ENCODE measurements around the gene BRF1. TPM values are rescaled to one million over a fixed set of nuclear protein-coding genes. Genes with fewer than 3 reads are reported as not detected.
A peak's percentile ranks its signal among the peaks of the same experiment; 100 is the strongest.

BRF1 gene
- total RNA-seq, 1 experiment from 2014 or later: 41.8 TPM

- H3K4me1 ChIP-seq (ENCODE audit: insufficient read depth, low read length, poor library complexity, severe bottlenecking): peaks cover 4% of the 10 kb centered on the region
- H3K4me3 ChIP-seq (ENCODE audit: low read depth, low read length, poor library complexity, severe bottlenecking): no peak overlapping the region
- H3K9me3 ChIP-seq (ENCODE audit: low read depth, low read length, poor library complexity, severe bottlenecking): no peaks in the 10 kb centered on the region
- POLR2A ChIA-PET (ENCODE audit: low non-redundant PET): no interaction called here
- no peak for TF ChIP-seq EZH2 (IDR thresholded peaks at IDR 0.05; ENCODE audit: borderline replicate concordance, low read depth, low read length, poor library complexity, severe bottlenecking)
- TF ChIP-seq CTCF (conservative IDR thresholded peaks at IDR 0.05; ENCODE audit: low read depth, low read length): no peak; the same call in 1 of the 2 replicates
- H3K27ac ChIP-seq (ENCODE audit: low read depth, low read length, poor library complexity, severe bottlenecking): no peak overlapping the region
- no peaks in the 10 kb centered on the region for H3K27me3 ChIP-seq (replicated peaks; ENCODE audit: insufficient read depth, low read depth, low read length, poor library complexity)
- H3K36me3 ChIP-seq (ENCODE audit: insufficient read depth, low read length, poor library complexity, severe bottlenecking): no peaks in the 10 kb centered on the region
- CTCF ChIA-PET: no interaction called here
- DNase-seq (ENCODE audit: low spot score): peak; percentile 41
- intact Hi-C loops (cut with micrococcal nuclease; ENCODE audit: unreplicated experiment): no loop called here
- no TSS peak for BruUV-seq (replicated peaks)
Observed at GRCh38 chr14:105207460-105207901, 93.3 kb downstream of the BRF1 start.

- DNase-seq (ENCODE audit: low spot score): no peak
- BruUV-seq (replicated peaks): no TSS peak
- intact Hi-C loops (cut with micrococcal nuclease; ENCODE audit: unreplicated experiment): no loop called here
- H3K4me1 ChIP-seq (ENCODE audit: insufficient read depth, low read length, poor library complexity, severe bottlenecking): peaks cover 4% of the 10 kb centered on the region
- no peaks in the 10 kb centered on the region for H3K27me3 ChIP-seq (replicated peaks; ENCODE audit: insufficient read depth, low read depth, low read length, poor library complexity)
- H3K4me3 ChIP-seq (ENCODE audit: low read depth, low read length, poor library complexity, severe bottlenecking): no peak overlapping the region
- CTCF ChIA-PET: no interaction called here
- no peak overlapping the region for H3K27ac ChIP-seq (ENCODE audit: low read depth, low read length, poor library complexity, severe bottlenecking)
- H3K9me3 ChIP-seq (ENCODE audit: low read depth, low read length, poor library complexity, severe bottlenecking): no peaks in the 10 kb centered on the region
- TF ChIP-seq CTCF (conservative IDR thresholded peaks at IDR 0.05; ENCODE audit: low read depth, low read length): no peak
- TF ChIP-seq EZH2 (IDR thresholded peaks at IDR 0.05; ENCODE audit: borderline replicate concordance, low read depth, low read length, poor library complexity, severe bottlenecking): no peak
- no peaks in the 10 kb centered on the region for H3K36me3 ChIP-seq (ENCODE audit: insufficient read depth, low read length, poor library complexity, severe bottlenecking)
- POLR2A ChIA-PET (ENCODE audit: low non-redundant PET): no interaction called here
Observed at GRCh38 chr14:105206873-105207272, 93.9 kb downstream of the BRF1 start.

- no peaks in the 10 kb centered on the region for H3K27me3 ChIP-seq (replicated peaks; ENCODE audit: insufficient read depth, low read depth, low read length, poor library complexity)
- BruUV-seq (replicated peaks): no TSS peak
- H3K4me3 ChIP-seq (ENCODE audit: low read depth, low read length, poor library complexity, severe bottlenecking): no peak overlapping the region
- ChIA-PET CTCF (no interaction called here), POLR2A (ENCODE audit: low non-redundant PET) (no interaction called here)
- DNase-seq (ENCODE audit: low spot score): no peak
- H3K27ac ChIP-seq (ENCODE audit: low read depth, low read length, poor library complexity, severe bottlenecking): no peak overlapping the region
- H3K4me1 ChIP-seq (ENCODE audit: insufficient read depth, low read length, poor library complexity, severe bottlenecking): peaks cover 4% of the 10 kb centered on the region
- intact Hi-C loops (cut with micrococcal nuclease; ENCODE audit: unreplicated experiment): no loop called here
- no peaks in the 10 kb centered on the region for H3K9me3 ChIP-seq (ENCODE audit: low read depth, low read length, poor library complexity, severe bottlenecking)
- no peaks in the 10 kb centered on the region for H3K36me3 ChIP-seq (ENCODE audit: insufficient read depth, low read length, poor library complexity, severe bottlenecking)
- TF ChIP-seq CTCF (conservative IDR thresholded peaks at IDR 0.05; ENCODE audit: low read depth, low read length): no peak
- no peak for TF ChIP-seq EZH2 (IDR thresholded peaks at IDR 0.05; ENCODE audit: borderline replicate concordance, low read depth, low read length, poor library complexity, severe bottlenecking)
Observed at GRCh38 chr14:105205673-105206208, 95.1 kb downstream of the BRF1 start.

Measured in A673 (cell line).